Measurements from ENCODE around the gene ASXL1.
"Not testable (repeated sequence)": the region's sequence is repeated elsewhere in the genome, so short reads cannot be mapped to it uniquely, and the experiment has no call there.

Gene ASXL1

DNA sequence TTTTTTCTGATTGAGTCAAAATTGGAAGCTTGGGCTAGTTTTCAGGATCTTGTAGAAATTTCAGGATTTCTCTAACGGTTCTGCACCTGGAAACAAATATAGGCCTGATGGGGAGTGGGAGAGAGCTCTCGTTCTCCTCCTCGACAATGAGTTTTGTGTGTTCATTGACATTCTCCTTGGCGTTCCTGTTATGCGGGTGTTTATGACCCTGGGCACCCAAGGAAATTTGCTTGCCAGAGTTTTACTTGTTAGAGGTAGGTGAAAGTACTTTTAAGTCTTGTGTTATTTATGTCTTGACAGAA is 2.2 kb downstream of the ASXL1 start:
- no peak for DNase-seq (ENCODE audit: low read depth, low spot score)

DNA sequence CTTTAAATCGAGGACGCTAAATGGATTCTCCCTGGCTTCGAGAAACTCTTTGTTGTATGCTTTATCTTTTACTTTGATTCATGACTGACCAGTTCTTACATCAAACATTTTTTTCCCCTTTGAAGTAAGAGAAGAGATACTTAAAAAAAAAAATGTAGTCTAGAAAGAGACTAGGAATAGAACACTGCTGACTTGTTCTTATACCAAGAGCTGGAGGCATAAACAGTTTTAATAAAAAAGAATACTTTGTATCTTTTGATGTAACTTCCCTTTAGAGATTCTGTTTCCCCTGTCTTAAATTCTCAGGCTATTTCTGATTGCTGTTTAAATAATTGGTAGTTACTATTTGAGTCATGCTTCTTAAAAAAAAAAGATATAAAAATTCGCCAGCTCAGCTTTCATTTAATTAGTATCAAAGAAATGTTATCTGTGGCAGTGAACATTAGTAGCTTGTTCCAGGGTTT is 4.8 kb downstream of the ASXL1 start:
- no peak for DNase-seq (ENCODE audit: low read depth, low spot score)

DNA sequence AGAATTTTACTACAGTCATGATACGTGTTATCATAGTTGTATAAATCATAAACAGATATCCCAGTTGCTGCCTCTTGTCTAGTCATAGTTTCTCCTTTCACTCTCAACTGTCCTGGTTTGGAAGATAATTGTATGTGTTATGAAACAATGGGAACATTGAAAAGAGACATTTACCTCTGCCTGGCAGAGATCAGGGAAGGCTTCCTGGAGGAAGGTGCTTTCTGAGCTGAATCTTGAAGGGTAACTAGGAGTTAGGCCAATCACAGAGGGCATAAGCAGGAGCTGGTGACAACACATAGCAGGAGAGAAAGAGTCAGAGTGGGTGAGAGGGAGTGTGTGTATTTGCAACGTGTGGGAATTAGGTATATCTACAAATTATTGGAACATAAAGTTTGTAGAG is 5.4 kb downstream of the ASXL1 start:
- no peak for DNase-seq (ENCODE audit: low read depth, low spot score)

DNA sequence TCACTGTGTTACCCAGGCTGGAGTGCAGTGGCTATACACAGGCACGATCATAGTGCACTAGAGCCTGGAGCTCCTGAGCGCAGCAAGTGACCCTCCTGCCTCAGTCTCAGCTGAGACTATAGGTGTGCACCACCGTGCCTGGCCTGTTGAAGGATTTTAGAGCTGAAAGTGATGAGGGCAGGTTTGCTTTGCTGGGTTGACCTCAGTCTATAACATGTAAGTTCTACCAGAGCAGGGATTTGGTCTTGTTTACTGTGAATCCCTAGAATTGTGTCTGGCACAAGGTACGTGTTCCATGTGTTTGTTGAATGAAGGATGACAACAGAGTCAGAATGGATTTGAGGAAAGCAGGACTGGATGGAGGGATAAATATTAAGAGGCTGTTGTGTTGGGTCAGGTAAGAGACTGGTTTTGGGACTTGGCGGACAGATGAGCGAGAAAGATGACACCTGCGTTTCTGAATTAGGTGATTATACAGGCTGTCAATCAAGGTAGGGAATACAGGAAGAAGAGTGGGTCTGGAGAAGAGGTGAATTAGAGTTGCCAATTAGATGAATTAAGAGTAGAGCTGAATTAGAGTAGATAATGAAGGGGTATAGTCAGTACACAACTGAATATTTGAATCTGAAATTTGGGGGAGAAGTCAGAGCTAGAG is 6.5 kb downstream of the ASXL1 start:
- no peak for DNase-seq (ENCODE audit: low read depth, low spot score)

DNA sequence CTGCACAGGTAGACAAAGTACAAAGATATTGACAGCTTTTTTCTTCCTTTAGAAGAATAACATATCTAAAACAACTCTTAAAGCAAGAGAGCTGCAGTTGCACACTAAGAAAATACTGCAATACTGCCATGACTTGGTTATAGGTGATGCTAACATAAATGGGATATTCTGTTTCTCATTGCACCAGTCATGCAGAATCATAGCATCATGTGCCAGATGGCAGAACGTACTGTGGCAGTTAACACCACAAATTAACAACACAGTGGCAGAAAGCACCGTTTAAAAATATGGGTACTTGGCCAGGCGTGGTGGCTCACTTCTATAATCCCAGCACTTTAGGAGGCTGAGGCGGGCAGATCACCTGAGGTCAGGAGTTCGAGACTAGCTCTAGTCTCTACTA is 7.4 kb downstream of the ASXL1 start:
- no peak for DNase-seq (ENCODE audit: low read depth, low spot score)

DNA sequence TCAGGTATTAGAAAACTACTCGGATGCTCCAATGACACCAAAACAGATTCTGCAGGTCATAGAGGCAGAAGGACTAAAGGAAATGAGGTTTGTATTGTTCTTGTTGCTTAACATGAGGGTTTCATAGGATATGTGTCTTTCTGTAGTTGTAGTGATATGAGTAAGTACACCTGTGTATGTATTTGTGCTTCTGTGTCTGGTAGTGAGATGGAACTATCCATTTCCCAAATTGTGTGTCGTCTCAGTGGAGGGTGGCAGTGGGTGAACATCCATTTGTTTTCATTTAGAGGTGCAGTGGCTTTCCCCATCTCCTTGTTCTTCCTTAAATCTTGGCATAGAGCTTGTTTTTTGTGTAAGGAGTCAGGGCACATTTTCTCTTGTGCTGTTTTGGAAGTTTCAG is 8.2 kb downstream of the ASXL1 start:
- DNase-seq (ENCODE audit: low read depth, low spot score): no peak

DNA sequence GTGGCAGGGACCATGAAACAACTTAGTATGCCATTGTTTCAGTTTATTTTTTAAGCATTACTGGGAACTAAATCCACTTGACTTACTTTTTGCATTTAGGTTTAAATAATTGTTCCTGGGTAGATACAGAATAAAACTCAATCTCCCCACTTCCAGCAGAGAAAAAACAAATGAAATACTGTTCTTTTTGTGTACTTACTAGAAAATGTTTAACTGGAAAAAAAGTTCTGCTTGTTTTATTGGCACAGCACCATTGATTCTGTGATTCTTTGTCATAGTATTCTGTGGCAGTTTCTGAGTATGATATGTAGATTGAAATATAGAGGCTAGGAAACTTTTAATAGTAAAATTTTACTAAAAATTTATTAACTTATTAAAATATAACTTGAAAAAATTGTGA is 10.2 kb downstream of the ASXL1 start:
- no peak for DNase-seq (ENCODE audit: low read depth, low spot score)

DNA sequence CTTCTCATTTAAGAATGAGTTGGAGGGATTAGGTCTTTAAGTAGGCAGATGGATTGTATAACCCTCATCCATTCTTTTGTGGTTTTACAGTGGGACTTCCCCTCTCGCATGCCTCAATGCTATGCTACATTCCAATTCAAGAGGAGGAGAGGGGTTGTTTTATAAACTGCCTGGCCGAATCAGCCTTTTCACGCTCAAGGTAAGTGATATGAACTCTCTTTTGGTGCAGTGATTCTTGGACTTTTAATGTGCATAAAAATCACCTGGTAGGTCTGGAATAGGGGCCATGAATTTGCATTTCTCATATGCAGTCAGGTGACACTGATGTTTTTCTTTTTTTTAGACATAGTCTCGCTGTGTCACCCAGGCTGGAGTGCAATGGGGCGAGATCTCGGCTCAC is 10.8 kb downstream of the ASXL1 start:
- DNase-seq (ENCODE audit: low read depth, low spot score): no peak

DNA sequence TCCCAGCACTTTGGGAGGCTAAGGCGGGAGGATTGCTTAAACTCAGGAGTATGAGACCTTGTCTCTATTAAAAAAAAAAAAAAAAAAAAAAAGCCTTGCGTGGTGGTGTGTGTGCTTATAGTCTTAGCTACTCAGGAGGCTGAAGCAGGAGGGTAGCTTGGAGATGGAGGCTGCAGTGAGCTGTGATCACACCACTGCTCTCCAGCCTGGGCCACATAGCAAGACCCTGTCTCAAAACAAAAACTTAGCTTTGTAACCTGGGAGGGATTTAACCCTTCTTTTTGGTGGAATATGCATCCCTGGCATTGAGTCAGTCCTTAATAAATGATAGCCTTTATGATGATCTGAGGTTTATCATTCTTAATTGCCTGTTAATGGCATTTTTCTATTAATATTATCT is 12.8 kb downstream of the ASXL1 start:
- DNase-seq (ENCODE audit: low read depth, low spot score): no peak

DNA sequence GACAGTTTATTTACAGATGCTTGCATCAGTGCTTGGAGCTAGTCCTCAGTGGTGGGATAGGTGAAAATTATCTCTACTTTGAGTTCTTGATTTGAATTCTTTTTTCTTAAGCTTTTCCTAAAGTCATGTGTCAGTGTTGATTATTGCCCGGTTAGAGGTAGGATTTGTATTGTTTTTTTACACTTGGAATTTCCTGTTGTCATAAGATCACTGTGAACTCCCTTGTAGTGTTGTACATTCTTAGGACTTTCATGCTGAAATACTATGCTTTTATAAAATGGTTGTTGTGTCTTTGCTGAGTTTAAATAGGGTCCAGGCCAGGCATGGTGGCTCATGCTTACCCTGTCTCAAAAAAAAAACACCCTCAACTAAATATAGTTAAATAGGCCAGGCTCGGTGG is 20.3 kb downstream of the ASXL1 start:
- no peak for DNase-seq (ENCODE audit: low read depth, low spot score)

DNA sequence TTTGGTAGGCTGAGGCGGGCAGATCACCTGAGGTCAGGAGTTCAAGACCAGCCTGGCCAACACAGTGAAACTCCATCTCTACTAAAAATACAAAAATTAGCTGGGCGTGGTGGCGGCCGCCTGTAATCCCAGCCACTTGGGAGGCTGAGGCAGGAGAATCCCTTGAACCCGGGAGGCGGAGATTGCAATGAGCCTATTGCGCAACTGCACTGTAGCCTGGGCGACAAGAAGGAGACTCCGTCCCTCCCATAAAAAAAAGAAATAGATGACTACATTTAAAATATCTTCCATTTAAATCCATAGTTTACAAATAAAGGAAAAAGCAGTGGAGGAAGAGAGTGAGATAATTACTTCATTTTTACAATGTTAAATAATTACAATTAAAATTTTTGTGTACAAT is 21.9 kb downstream of the ASXL1 start:
- not testable (repeated sequence) for DNase-seq (ENCODE audit: low read depth, low spot score)

DNA sequence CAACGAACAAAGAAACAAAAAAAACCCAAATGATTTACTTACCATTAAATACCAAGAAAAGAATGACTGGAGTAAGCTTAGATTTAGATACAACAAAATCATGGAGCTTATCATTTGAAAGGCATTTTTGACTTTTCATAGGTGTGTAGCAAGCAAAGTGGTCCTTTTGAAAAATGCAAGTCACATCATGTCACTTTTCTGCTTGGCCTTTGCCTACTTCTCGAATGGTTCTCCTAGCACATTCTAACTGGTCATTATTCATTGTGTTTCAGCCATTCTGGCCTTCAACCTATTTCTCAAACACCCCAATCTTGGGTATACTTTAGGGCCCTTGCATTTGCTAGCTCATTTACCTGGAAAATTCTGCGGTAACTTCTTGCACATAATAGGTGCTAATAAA is 22.6 kb downstream of the ASXL1 start:
- no peak for DNase-seq (ENCODE audit: low read depth, low spot score)

DNA sequence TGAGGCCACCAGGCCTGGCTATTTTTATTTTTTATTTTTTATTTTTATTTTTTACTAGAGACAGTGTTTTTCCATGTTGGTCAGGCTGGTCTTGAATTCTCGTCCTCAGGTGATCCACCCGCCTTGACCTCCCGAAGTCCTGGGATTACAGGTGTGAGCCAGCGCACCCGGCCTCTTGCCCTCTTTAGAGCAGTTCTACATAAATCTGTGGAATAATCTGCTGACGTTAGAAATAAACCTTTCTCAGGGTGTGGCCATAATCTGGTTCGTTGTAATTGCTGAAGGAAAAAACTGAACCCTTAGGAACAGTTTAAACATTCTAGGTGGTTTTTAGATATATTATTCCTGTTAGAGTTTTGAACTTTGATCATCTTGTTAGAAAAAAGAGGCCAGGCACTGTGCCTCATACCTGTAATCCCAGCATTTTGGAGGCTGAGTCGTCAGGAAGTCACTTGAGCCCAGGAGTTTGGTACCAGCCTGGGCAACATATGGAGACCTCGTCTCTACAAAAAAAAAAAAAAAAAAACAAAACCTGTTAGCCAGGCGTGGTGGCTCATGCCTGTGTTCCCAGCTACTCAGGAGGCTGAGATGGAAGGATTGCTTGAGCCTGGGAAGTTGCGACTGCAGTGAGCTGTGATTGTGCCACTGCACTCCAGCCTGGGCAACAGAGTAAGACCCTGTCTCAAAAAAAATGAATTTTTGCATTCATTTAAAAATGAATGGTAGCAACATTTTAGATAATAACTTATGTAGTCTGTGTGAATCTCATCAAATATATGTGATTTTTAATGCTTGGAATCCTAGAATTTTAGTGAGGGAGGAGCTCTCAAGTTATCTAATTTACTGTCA is 24.2 kb downstream of the ASXL1 start:
- no peak for DNase-seq (ENCODE audit: low read depth, low spot score)

DNA sequence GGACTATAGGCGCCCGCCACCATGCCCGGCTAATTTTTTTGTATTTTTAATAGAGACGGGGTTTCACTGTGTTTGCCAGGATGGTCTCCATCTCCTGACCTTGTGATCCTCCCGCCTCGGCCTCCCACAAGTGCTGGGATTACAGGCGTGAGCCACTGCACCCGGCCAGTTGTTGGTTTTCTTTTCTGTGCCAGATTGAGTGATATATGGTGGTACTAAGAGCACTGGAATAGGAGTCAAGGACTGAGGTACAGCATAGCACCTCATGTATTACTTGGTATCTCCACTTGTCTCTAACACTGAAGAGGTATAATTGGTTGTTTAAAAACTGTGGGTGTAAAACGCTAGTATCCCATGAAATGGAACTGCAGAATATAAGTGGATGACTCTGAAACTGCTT is 25.3 kb downstream of the ASXL1 start:
- DNase-seq (ENCODE audit: low read depth, low spot score): not testable (repeated sequence)

DNA sequence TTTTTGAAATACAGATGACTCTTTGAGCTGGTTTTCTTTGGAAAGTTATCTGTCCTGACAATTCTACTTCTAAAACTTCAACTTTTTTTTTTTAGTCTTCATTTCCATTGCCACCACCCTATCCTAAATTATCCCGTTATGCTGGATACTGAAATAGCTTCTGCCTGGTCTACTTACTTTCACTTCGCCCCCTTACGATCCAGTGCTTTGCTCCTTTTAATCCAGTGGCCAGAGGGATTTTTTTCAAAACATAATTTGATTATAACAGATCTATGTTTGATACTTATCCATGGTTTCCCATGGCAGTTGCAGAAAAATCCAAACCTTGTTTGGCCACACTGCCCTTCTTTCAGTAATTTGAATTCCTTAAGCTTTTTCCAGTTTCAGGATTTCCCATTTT is 27.4 kb downstream of the ASXL1 start:
- no peak for DNase-seq (ENCODE audit: low read depth, low spot score)

DNA sequence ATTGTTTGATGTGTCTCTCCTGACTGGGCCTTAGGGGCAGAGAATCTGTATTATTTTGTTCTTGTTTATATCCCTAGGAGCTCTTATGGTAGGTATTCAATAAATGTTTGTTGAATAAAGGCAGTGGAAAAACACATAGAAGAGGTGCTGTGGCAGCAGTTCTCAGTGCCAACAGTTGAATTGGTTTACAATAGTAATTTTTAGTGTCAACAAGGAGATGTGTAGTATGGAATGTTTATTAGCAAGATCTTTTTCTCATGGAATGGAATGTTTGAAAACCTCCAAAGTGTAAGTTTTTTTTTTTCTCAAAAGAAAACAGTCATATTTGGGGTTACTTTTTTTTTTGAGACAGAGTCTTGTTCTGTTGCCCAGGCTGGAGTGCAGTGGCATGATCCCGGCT is 28.0 kb downstream of the ASXL1 start:
- DNase-seq (ENCODE audit: low read depth, low spot score): no peak

DNA sequence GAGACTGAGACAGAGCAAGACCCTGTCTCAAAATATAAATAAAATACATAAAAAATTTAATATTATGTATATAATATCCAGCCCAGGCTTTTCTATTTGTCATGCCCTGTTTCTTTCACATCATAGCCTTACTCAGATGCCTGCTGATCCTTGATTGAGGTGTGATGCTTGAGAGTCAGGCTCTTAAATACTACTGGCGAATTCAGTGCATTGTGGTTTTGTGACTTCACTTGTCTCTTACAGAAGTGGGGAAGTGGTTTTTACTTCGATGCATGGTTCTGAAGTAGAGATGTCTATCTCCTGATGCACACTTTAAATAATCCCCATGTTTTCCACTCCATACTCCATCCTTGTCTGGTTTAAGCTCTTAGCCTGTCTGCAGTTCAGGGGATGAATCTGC is 29.1 kb downstream of the ASXL1 start:
- DNase-seq (ENCODE audit: low read depth, low spot score): no peak

DNA sequence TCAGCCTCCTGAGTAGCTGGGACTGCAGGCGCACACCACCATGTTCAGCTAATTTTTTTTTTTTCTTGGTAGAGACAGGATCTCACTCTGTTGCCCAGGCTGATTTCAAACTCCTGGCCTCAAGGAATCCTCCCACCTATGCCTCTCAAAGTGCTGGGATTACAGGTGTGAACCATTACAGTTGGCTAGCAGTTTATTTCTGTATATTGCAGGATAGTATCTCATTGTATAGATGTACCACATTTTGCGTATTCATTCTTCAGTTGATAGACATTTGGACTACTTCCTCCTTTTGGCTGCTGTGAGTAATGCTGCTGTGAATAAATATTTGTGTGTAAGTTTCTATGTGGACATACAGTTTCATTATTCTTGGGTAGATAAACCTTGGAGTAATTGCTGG is 32.9 kb downstream of the ASXL1 start:
- no peak for DNase-seq (ENCODE audit: low read depth, low spot score)

DNA sequence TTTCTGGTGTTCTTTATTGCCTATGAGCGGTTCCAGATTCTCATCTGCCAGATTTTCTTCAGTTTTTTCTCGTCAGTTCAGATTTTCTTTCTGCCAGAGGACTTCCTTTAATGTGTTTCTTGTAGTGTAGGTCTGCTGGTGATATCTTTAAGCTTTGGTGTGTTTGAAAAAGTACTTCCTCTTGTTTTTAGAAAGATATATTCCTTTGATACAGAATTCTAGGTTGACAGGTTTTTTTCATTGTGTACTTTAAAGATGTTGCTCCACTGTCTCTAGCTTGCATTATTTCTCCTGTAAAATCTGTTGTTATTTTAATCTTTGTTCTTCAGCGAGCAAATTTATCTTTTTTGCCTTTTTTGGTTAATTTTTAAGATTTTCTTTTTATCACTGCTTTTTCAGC is 36.9 kb downstream of the ASXL1 start:
- DNase-seq (ENCODE audit: low read depth, low spot score): no peak

DNA sequence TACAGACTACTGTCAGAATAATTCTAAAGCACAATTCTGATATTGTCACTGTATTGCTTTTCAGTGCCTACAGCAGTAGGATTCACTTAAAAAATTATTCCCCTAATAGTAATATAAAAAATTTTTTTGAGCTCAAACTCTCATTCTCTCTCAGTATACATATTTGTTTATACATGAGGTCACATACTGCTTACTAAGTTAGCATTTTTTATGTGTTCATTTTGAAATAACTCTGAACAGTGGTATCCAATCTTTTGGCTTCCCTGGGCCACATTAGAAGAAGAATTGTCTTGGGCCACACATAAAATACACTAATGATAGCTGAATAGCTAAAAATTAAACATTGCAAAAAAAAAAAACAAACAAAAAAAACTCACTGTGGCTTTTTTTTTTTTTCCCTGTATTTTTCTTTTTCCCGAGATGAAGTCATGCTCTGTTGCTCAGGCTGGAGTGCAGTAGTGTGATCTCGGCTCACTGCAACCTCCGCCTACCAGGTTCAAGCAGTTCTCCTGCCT is 38.6 kb downstream of the ASXL1 start:
- DNase-seq (ENCODE audit: low read depth, low spot score): no peak

DNA sequence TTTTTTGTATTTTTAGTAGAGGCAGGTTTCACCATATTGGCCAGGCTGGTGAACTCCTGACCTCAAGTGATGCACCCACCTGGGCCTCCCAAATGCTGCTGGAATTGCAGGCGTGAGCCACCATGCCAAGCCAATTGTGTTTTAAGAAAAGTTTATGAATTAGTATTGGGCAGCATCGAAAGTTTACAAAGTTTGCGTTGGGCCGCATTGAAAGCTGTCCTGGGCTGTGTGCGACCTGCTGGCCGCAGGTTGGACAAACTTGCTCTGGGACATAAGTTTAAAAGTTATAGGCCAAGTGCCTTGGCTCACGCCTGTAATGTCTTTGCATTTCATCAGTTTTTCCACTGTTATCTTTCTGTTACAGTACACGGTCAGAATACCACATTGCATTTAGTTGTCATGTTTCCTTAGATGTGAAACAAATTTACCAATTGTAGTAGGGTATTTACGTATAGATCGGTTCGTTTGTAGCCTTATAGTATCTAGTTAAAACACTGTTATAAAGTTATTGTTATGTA is 39.5 kb downstream of the ASXL1 start:
- DNase-seq (ENCODE audit: low read depth, low spot score): no peak

DNA sequence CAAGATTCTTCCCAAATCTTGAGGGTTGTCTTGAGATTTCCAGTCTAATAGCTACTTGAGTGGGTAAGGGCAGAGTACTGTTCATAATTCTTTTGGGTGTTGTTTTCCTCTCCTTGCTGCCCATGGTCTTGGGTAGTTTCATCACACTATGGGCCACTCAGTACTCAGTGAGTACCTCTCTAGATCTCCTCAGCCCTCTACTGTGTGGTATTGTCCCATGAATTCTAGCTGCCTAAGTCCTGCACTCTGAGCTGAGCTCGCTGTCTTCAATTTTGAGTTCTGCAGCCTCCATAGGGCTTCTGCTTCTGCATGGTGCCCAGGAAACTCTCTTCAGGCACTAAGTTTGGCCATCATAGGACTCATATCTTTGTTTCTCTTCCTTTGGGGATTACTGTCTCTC is 42.3 kb downstream of the ASXL1 start:
- no peak for DNase-seq (ENCODE audit: low read depth, low spot score)

DNA sequence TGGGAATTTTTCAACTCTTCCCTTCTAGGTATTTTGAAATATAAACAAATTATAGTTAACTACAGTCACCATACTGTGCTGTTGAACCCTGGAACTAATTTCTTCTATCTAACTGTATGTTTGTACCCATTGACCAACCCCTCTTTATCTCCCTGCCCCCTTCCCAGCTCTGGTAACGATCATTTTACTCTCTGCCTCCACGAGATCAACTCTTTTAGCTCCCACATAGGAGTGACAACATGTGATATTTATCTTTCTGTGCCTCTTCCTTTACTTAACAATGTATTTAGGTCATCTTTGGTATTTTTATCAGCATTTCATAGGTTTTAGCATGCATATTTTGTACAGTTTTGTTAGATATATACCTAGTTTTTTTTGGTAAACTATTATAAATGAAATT is 45.9 kb downstream of the ASXL1 start:
- DNase-seq (ENCODE audit: low read depth, low spot score): no peak
